Ishikawa (cell line): Measurements from ENCODE around the gene FAM184B.

Experiments used
- CEBPB ChIP-seq: IDR thresholded peaks from 2 replicates; pipeline ENCODE4 v1.6.1; 2012
- EGR1 ChIP-seq: IDR thresholded peaks from 2 replicates; pipeline ENCODE4 v1.6.1; 2012
- EP300 ChIP-seq: IDR thresholded peaks from 2 replicates; pipeline ENCODE4 v1.6.1; 2012; ENCODE audit warnings: borderline replicate concordance
- FOXM1 ChIP-seq: IDR thresholded peaks from 2 replicates; pipeline ENCODE4 v1.6.1; 2012; ENCODE audit warnings: low read depth, borderline replicate concordance
- NFIC ChIP-seq: IDR thresholded peaks from 2 replicates; pipeline ENCODE4 v1.6.1; 2012
- RAD21 ChIP-seq: IDR thresholded peaks from 2 replicates; pipeline ENCODE4 v1.6.1; 2012; ENCODE audit warnings: low read depth
- TAF1 ChIP-seq: IDR thresholded peaks from 2 replicates; pipeline ENCODE4 v1.6.1; 2012; ENCODE audit warnings: low read depth, mild to moderate bottlenecking
- TCF12 ChIP-seq: IDR thresholded peaks from 2 replicates; pipeline ENCODE4 v1.6.1; 2012; ENCODE audit warnings: low read depth
- TEAD4 ChIP-seq: IDR thresholded peaks from 2 replicates; pipeline ENCODE4 v1.6.1; 2012
- YY1 ChIP-seq: IDR thresholded peaks from 2 replicates; pipeline ENCODE4 v1.6.1; 2012; ENCODE audit warnings: low read depth
- ZBTB7A ChIP-seq: IDR thresholded peaks from 2 replicates; pipeline ENCODE4 v1.6.1; 2012; ENCODE audit warnings: low read depth
- TF ChIP-seq, protein P1 (sequence below): IDR thresholded peaks from 2 replicates; pipeline ENCODE4 v1.6.1; 2012; ENCODE audit warnings: low read depth, mild to moderate bottlenecking
- TF ChIP-seq, protein P2 (sequence below): IDR thresholded peaks from 2 replicates; pipeline ENCODE4 v1.6.1; 2012

DNA sequence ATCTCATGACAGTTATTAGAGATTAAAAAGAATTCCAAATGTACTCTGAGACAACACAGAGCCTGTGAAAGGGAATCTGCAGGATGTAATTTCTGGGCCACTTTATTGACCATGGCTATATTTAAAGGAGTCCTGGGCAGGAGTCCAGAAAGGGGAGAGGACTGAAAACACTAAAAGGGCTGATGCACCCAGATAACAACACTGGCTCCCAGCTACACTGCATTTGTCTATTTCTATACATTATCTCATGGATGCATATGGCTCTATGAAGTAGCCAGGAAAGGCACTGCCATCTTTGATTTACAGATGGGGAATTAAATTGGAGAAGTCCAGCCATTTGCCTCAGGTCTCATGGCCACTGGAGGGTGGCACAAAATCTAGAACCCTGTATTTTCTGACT lies 111.0 kb downstream of the FAM184B start:
- TF ChIP-seq, protein P1, sequence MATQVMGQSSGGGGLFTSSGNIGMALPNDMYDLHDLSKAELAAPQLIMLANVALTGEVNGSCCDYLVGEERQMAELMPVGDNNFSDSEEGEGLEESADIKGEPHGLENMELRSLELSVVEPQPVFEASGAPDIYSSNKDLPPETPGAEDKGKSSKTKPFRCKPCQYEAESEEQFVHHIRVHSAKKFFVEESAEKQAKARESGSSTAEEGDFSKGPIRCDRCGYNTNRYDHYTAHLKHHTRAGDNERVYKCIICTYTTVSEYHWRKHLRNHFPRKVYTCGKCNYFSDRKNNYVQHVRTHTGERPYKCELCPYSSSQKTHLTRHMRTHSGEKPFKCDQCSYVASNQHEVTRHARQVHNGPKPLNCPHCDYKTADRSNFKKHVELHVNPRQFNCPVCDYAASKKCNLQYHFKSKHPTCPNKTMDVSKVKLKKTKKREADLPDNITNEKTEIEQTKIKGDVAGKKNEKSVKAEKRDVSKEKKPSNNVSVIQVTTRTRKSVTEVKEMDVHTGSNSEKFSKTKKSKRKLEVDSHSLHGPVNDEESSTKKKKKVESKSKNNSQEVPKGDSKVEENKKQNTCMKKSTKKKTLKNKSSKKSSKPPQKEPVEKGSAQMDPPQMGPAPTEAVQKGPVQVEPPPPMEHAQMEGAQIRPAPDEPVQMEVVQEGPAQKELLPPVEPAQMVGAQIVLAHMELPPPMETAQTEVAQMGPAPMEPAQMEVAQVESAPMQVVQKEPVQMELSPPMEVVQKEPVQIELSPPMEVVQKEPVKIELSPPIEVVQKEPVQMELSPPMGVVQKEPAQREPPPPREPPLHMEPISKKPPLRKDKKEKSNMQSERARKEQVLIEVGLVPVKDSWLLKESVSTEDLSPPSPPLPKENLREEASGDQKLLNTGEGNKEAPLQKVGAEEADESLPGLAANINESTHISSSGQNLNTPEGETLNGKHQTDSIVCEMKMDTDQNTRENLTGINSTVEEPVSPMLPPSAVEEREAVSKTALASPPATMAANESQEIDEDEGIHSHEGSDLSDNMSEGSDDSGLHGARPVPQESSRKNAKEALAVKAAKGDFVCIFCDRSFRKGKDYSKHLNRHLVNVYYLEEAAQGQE = no peak
- TF ChIP-seq TCF12 (no peak), ZBTB7A (no peak), EGR1 (no peak), CEBPB (no peak), TEAD4 (no peak), TAF1 (no peak), YY1 (no peak), RAD21 (no peak), EP300 (no peak), NFIC (no peak), FOXM1 (no peak)
- TF ChIP-seq, protein P2, sequence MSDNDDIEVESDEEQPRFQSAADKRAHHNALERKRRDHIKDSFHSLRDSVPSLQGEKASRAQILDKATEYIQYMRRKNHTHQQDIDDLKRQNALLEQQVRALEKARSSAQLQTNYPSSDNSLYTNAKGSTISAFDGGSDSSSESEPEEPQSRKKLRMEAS = no peak
